ENCODE results near the gene SORCS2. TPM values are rescaled to one million over a fixed set of nuclear protein-coding genes. Genes with fewer than 3 reads are reported as not detected.
A peak's percentile ranks its signal among the peaks of the same experiment; 100 is the strongest.

The SORCS2 gene
- total RNA-seq, 1 donor from 2014 or later, result 13.4 TPM

GRCh38 chr4:7201420-7202305, 9.3 kb downstream of the SORCS2 start:
- TF ChIP-seq CTCF (conservative IDR thresholded peaks at IDR 0.05), result no peak
- no peak overlapping the region for H3K27ac Mint-ChIP-seq
- peaks cover 47% of the 10 kb centered on the region for H3K4me1 Mint-ChIP-seq (ENCODE audit: unreplicated experiment)
- no peak for DNase-seq (ENCODE audit: extremely low spot score, unreplicated experiment)
- no peaks in the 10 kb centered on the region for H3K9me3 Mint-ChIP-seq
- H3K4me3 Mint-ChIP-seq, result peak overlapping the region; percentile 10
- H3K27me3 Mint-ChIP-seq, result no peaks in the 10 kb centered on the region
- H3K36me3 Mint-ChIP-seq, result no peaks in the 10 kb centered on the region

- H3K36me3 Mint-ChIP-seq, result no peaks in the 10 kb centered on the region
- H3K27ac Mint-ChIP-seq, result no peak overlapping the region
- H3K4me3 Mint-ChIP-seq, result no peak overlapping the region
- no peak for DNase-seq (ENCODE audit: extremely low spot score, unreplicated experiment)
- peaks cover 45% of the 10 kb centered on the region for H3K4me1 Mint-ChIP-seq (ENCODE audit: unreplicated experiment)
- H3K9me3 Mint-ChIP-seq, result no peaks in the 10 kb centered on the region
- no peak for TF ChIP-seq CTCF (conservative IDR thresholded peaks at IDR 0.05)
- H3K27me3 Mint-ChIP-seq, result no peaks in the 10 kb centered on the region
These were observed 10.1 kb downstream of the SORCS2 start for GRCh38 chr4:7202411-7202810.

GRCh38 chr4:7204656-7205387, 12.5 kb downstream of the SORCS2 start:
- H3K36me3 Mint-ChIP-seq, result no peaks in the 10 kb centered on the region
- no peaks in the 10 kb centered on the region for H3K9me3 Mint-ChIP-seq
- TF ChIP-seq CTCF (conservative IDR thresholded peaks at IDR 0.05), result no peak
- no peaks in the 10 kb centered on the region for H3K27me3 Mint-ChIP-seq
- H3K4me3 Mint-ChIP-seq, result no peak overlapping the region
- peaks cover 46% of the 10 kb centered on the region for H3K4me1 Mint-ChIP-seq (ENCODE audit: unreplicated experiment)
- H3K27ac Mint-ChIP-seq, result no peak overlapping the region
- no peak for DNase-seq (ENCODE audit: extremely low spot score, unreplicated experiment)

- Mint-ChIP-seq H3K27me3 (no peaks in the 10 kb centered on the region), H3K4me3 (peak overlapping the region; percentile 28), H3K36me3 (no peaks in the 10 kb centered on the region), H3K27ac (peak overlapping the region; percentile 76), H3K9me3 (no peaks in the 10 kb centered on the region), H3K4me1 (ENCODE audit: unreplicated experiment) (peaks cover 40% of the 10 kb centered on the region)
- TF ChIP-seq CTCF (conservative IDR thresholded peaks at IDR 0.05), result no peak
- DNase-seq (ENCODE audit: extremely low spot score, unreplicated experiment), result no peak
These were observed 14.0 kb downstream of the SORCS2 start for GRCh38 chr4:7206385-7206784.

GRCh38 chr4:7206911-7207567, 14.7 kb downstream of the SORCS2 start:
- Mint-ChIP-seq H3K9me3 (no peaks in the 10 kb centered on the region), H3K27ac (peak overlapping the region; percentile 76), H3K4me3 (peak overlapping the region; percentile 28), H3K4me1 (ENCODE audit: unreplicated experiment) (peaks cover 36% of the 10 kb centered on the region), H3K36me3 (no peaks in the 10 kb centered on the region), H3K27me3 (no peaks in the 10 kb centered on the region)
- no peak for DNase-seq (ENCODE audit: extremely low spot score, unreplicated experiment)
- TF ChIP-seq CTCF (conservative IDR thresholded peaks at IDR 0.05), result no peak
